Skin epidermis (tissue), 12 donors: ENCODE data around the gene DHX30.
"Not testable (repeated sequence)": the region's sequence is repeated elsewhere in the genome, so short reads cannot be mapped to it uniquely, and the experiment has no call there.

ENCODE experiments used
- H3K27ac ChIP-seq, 21 experiments: fragments of 200-600 bp; sonication (generic) in 11 of 21; one replicate each; pipeline ENCODE4 v1.5.0; 2020; ENCODE audit warnings: mild to moderate bottlenecking in 3 of 21, inconsistent platforms in 2 of 21, moderate library complexity in 2 of 21
- H3K4me3 ChIP-seq, 7 experiments: fragments of 200-600 bp; sonication (generic) in 2 of 7; one replicate each; pipeline ENCODE4 v1.5.0; 2020; ENCODE audit warnings: inconsistent platforms in 2 of 7, mild to moderate bottlenecking in 2 of 7, moderate library complexity in 1 of 7

The DHX30 gene

GRCh38 chr3:47870702-47871260 is 67.8 kb downstream of the DHX30 start:
- Histone ChIP-seq H3K27ac (no peak overlapping the region), H3K4me3 (no peak overlapping the region)

GRCh38 chr3:47871389-47871788 is 68.5 kb downstream of the DHX30 start:
- H3K27ac ChIP-seq = no peak overlapping the region
- H3K4me3 ChIP-seq = no peak overlapping the region

GRCh38 chr3:47872916-47873315 is 70.0 kb downstream of the DHX30 start:
- Histone ChIP-seq H3K4me3 (no peak overlapping the region), H3K27ac (no peak overlapping the region)

GRCh38 chr3:47874438-47874837 is 71.5 kb downstream of the DHX30 start:
- Histone ChIP-seq H3K4me3 (no peak overlapping the region), H3K27ac (peak overlapping the region in 9 of 21 experiments; percentile 8 to 71 (median 27))

GRCh38 chr3:47874913-47875312 is 72.0 kb downstream of the DHX30 start:
- Histone ChIP-seq H3K27ac (peak overlapping the region in 9 of 21 experiments; percentile 11 to 71 (median 27)), H3K4me3 (no peak overlapping the region)

- Histone ChIP-seq H3K27ac (peak overlapping the region in 6 of 21 experiments; percentile 0 to 36 (median 22)), H3K4me3 (no peak overlapping the region)
Measured at GRCh38 chr3:47877290-47877689, 74.4 kb downstream of the DHX30 start.

- H3K4me3 ChIP-seq = no peak overlapping the region
- H3K27ac ChIP-seq = peak overlapping the region in 7 of 21 experiments; percentile 0 to 36 (median 18)
Measured at GRCh38 chr3:47877719-47878118, 74.8 kb downstream of the DHX30 start.

GRCh38 chr3:47882338-47882737 is 79.4 kb downstream of the DHX30 start:
- Histone ChIP-seq H3K27ac (no peak overlapping the region), H3K4me3 (no peak overlapping the region)

GRCh38 chr3:47884603-47885002 is 81.7 kb downstream of the DHX30 start:
- H3K4me3 ChIP-seq = no peak overlapping the region
- no peak overlapping the region for H3K27ac ChIP-seq

- no peak overlapping the region for H3K4me3 ChIP-seq
- H3K27ac ChIP-seq = no peak overlapping the region
Measured at GRCh38 chr3:47885168-47885567, 82.2 kb downstream of the DHX30 start.

GRCh38 chr3:47887991-47888390 is 85.1 kb downstream of the DHX30 start:
- H3K4me3 ChIP-seq = not testable (repeated sequence)

GRCh38 chr3:47888986-47889757 is 86.2 kb downstream of the DHX30 start:
- Histone ChIP-seq H3K4me3 (no peak overlapping the region), H3K27ac (peak overlapping the region in 2 of 21 experiments; percentile 26 to 39)

More at GRCh38 chr3:47887991-47888390, 85.1 kb downstream of the DHX30 start:
- not testable (repeated sequence) for H3K27ac ChIP-seq

GRCh38 chr3:47890126-47890827 is 87.3 kb downstream of the DHX30 start:
- H3K4me3 ChIP-seq = no peak overlapping the region
- H3K27ac ChIP-seq = peak overlapping the region in 4 of 21 experiments; percentile 16 to 62 (median 32)

- Histone ChIP-seq H3K27ac (peak overlapping the region in 3 of 21 experiments; percentile 2 to 22 (median 16)), H3K4me3 (no peak overlapping the region)
Measured at GRCh38 chr3:47890828-47891612, 88.1 kb downstream of the DHX30 start.

GRCh38 chr3:47891613-47892005 is 88.7 kb downstream of the DHX30 start:
- H3K4me3 ChIP-seq = no peak overlapping the region
- H3K27ac ChIP-seq = peak overlapping the region in 1 of 21 experiments; percentile 22

GRCh38 chr3:47892286-47893040 is 89.5 kb downstream of the DHX30 start:
- Histone ChIP-seq H3K27ac (no peak overlapping the region), H3K4me3 (no peak overlapping the region)

- Histone ChIP-seq H3K4me3 (no peak overlapping the region), H3K27ac (peak overlapping the region in 1 of 21 experiments; percentile 8)
Measured at GRCh38 chr3:47895241-47895640, 92.3 kb downstream of the DHX30 start.

GRCh38 chr3:47896736-47897135 is 93.8 kb downstream of the DHX30 start:
- Histone ChIP-seq H3K27ac (no peak overlapping the region), H3K4me3 (no peak overlapping the region)

GRCh38 chr3:47897954-47898353 is 95.0 kb downstream of the DHX30 start:
- Histone ChIP-seq H3K27ac (no peak overlapping the region), H3K4me3 (no peak overlapping the region)
